H1 (cell line): ENCODE measurements around the gene FRMD5. TPM values are rescaled to one million over a fixed set of nuclear protein-coding genes. Genes with fewer than 3 reads are reported as not detected.

Experiments
- CHD1 ChIP-seq: IDR thresholded peaks from 2 replicates; pipeline ENCODE4 v1.6.1; 2012; ENCODE audit warnings: low read depth, low read length, improper control_type of control experiment
- CTCF ChIP-seq, 3 experiments: IDR thresholded peaks; 1 replicate in 2 of 3; 2 replicates in 1 of 3; pipeline versions ENCODE4 v1.5.1 to v1.6.1; 2011; ENCODE audit warnings: low read length in 3 of 3, mild to moderate bottlenecking in 3 of 3, inconsistent platforms in 2 of 3, low read depth in 1 of 3, moderate library complexity in 1 of 3; ENCODE audit not compliant: insufficient read depth in 1 of 3; ENCODE audit errors: control extremely low read depth in 1 of 3
- EGR1 ChIP-seq: IDR thresholded peaks from 2 replicates; pipeline ENCODE4 v1.6.1; 2011; ENCODE audit warnings: low read depth, low read length, borderline replicate concordance
- NANOG ChIP-seq: IDR thresholded peaks from 2 replicates; pipeline ENCODE4 v1.6.1; 2011; ENCODE audit warnings: low read length, low read depth, mild to moderate bottlenecking, inconsistent platforms; ENCODE audit not compliant: insufficient read depth, poor library complexity, severe bottlenecking
- PHF8 ChIP-seq: fragments of 200-600 bp; sonication (generic); conservative IDR thresholded peaks from 2 replicates; pipeline ENCODE4 v1.7.1; 2012; ENCODE audit warnings: low read depth, mild to moderate bottlenecking, inconsistent platforms, low read length, moderate library complexity
- POU5F1 ChIP-seq: IDR thresholded peaks from 2 replicates; pipeline ENCODE4 v1.6.1; 2011; ENCODE audit warnings: low read depth, mild to moderate bottlenecking, low read length, moderate library complexity
- SIN3A ChIP-seq, 2 experiments: IDR thresholded peaks in 1 of 2; conservative IDR thresholded peaks in 1 of 2; 2 replicates each; pipeline ENCODE4 v1.6.1; 2011 to 2012; ENCODE audit warnings: low read length in 2 of 2, improper control_type of control experiment in 1 of 2, low read depth in 1 of 2, mild to moderate bottlenecking in 1 of 2
- SUZ12 ChIP-seq: fragments of 200-600 bp; sonication (generic); IDR thresholded peaks from 2 replicates; pipeline ENCODE4 v1.6.1; 2012; ENCODE audit warnings: mild to moderate bottlenecking, inconsistent platforms, low read length, moderate library complexity, mixed read lengths
- ZNF274 ChIP-seq: IDR thresholded peaks from 2 replicates; pipeline ENCODE4 v1.7.0; 2012; ENCODE audit warnings: low read length, borderline replicate concordance; ENCODE audit errors: extremely low read depth
- polyA plus RNA-seq, 7 experiments: library from polyadenylated mRNA; depleted of rRNA in 3 of 7; stranded (reverse) in 5 of 7; unstranded in 2 of 7; fragments of >200 nt in 5 of 7; fragments of 200-250 nt in 2 of 7; gene quantifications; 1 replicate in 5 of 7; 2 replicates in 1 of 7; 4 replicates in 1 of 7; pipeline versions ENCODE4 v1.2.1 to v1.2.3, GENCODE V29; 2011 to 2013; ENCODE audit warnings: missing spikeins in 2 of 7, mixed read lengths in 2 of 7
- total RNA-seq: library from RNA; stranded (reverse); fragmentation: NEBNext Ultra II Directional; extraction: Animal tissue kit (Norgen Biotek cat#: 25700); gene quantifications from 2 replicates; pipeline ENCODE4 v1.2.1, GENCODE V29; 2021

The FRMD5 gene
- total and polyA plus RNA-seq, 2 of the 8 experiments (the other 6 are each of a cell fraction or from before 2014, with no cell fraction given) = 10.1 to 12.6 TPM

GRCh38 chr15:43957724-43958123 lies 237.3 kb downstream of the FRMD5 start (continued):
- TF ChIP-seq CTCF (IDR thresholded peaks at IDR 0.05; ENCODE audit: control extremely low read depth in 1 of 3, insufficient read depth in 1 of 3, low read depth in 1 of 3, low read length in 3 of 3) (no peak), EGR1 (no peak), SUZ12 (no peak), NANOG (no peak), SIN3A (conservative IDR thresholded peaks at IDR 0.05 in 1 of 2, IDR thresholded peaks at IDR 0.05 in 1 of 2; ENCODE audit: low read depth in 1 of 2, low read length in 2 of 2) (no peak), ZNF274 (no peak), PHF8 (no peak), CHD1 (no peak), POU5F1 (no peak)
